Smooth muscle cell (in vitro differentiated cells): ENCODE results near the gene LRRK1. TPM values are rescaled to one million over a fixed set of nuclear protein-coding genes. Genes with fewer than 3 reads are reported as not detected.

ENCODE experiments used
- DNase-seq: peaks from one replicate; lab custom pipeline; 2025; ENCODE audit not compliant: unreplicated experiment; lab: John Stamatoyannopoulos, UW
- H2AFZ ChIP-seq: fragments of 200-600 bp; sonication (generic); 2 replicates; pipeline ENCODE4 v1.6.0; 2016; ENCODE audit warnings: antibody characterized with exemption, low read depth, mild to moderate bottlenecking
- H3F3A ChIP-seq: fragments of 200-600 bp; sonication (generic); 2 replicates; pipeline ENCODE4 v1.6.0; 2017; ENCODE audit warnings: antibody characterized with exemption, low read depth
- H3K27ac ChIP-seq: fragments of 200-600 bp; sonication (generic); 2 replicates; pipeline ENCODE4 v1.5.1; 2016; ENCODE audit warnings: low read depth, mild to moderate bottlenecking
- H3K27me3 ChIP-seq: fragments of 200-600 bp; sonication (generic); 2 replicates; pipeline ENCODE4 v1.6.1; 2016; ENCODE audit warnings: low read depth, mild to moderate bottlenecking
- H3K36me3 ChIP-seq: fragments of 200-600 bp; sonication (generic); 2 replicates; pipeline ENCODE4 v1.5.1; 2016; ENCODE audit warnings: low read depth
- H3K4me1 ChIP-seq: fragments of 200-600 bp; sonication (generic); 2 replicates; pipeline ENCODE4 v1.5.1; 2016; ENCODE audit warnings: low read depth
- H3K4me2 ChIP-seq: fragments of 200-600 bp; sonication (generic); 2 replicates; pipeline ENCODE4 v1.6.0; 2016; ENCODE audit warnings: mild to moderate bottlenecking
- H3K4me3 ChIP-seq: fragments of 200-600 bp; sonication (generic); 2 replicates; pipeline ENCODE4 v1.5.1; 2016; ENCODE audit warnings: mild to moderate bottlenecking
- H3K79me2 ChIP-seq: fragments of 200-600 bp; sonication (generic); 2 replicates; pipeline ENCODE4 v1.6.0; 2016; ENCODE audit warnings: low read depth, mild to moderate bottlenecking
- H3K9ac ChIP-seq: fragments of 200-600 bp; sonication (generic); 2 replicates; pipeline ENCODE4 v1.6.0; 2016; ENCODE audit warnings: low read depth
- H3K9me3 ChIP-seq: fragments of 200-600 bp; sonication (generic); replicated peaks from 2 replicates; pipeline ENCODE4 v1.5.1; 2016; ENCODE audit warnings: low read depth
- H4K20me1 ChIP-seq: fragments of 200-600 bp; sonication (generic); 2 replicates; pipeline ENCODE4 v1.6.0; 2016; ENCODE audit warnings: low read depth
- CTCF ChIP-seq: fragments of 200-600 bp; sonication (generic); IDR thresholded peaks from 2 replicates; pipeline ENCODE4 v1.5.1; 2017; ENCODE audit warnings: borderline replicate concordance, mild to moderate bottlenecking, antibody characterized with exemption; ENCODE audit not compliant: insufficient read depth, poor library complexity, severe bottlenecking
- WGBS: methylation state at CpG from one replicate; pipeline ENCODE4 v1.1.7; 2016; ENCODE audit warnings: low lambda C conversion rate; 5-methylcytosine and 5-hydroxymethylcytosine counted together
- polyA plus RNA-seq: library from polyadenylated mRNA; unstranded; fragments of >200 nt; fragmentation: Nextera tagmentation; extraction: Ambion mirVana; gene quantifications from 2 replicates; pipeline ENCODE4 v1.2.1, GENCODE V29; 2016
- total RNA-seq: library from RNA; depleted of rRNA; stranded (reverse); fragments of >200 nt; gene quantifications from 2 replicates; pipeline ENCODE4 v1.2.3, GENCODE V29; 2014

LRRK1 gene
- total and polyA plus RNA-seq, 2 experiments from 2014 or later, result 1.1 to 1.6 TPM

GRCh38 chr15:100959066-100960050 is 40.2 kb downstream of the LRRK1 start:
- H3K9me3 ChIP-seq, result no peaks in the 10 kb centered on the region
- H3K27ac ChIP-seq, result peak overlapping the region; percentile 92
- H2AFZ ChIP-seq, result no peak overlapping the region
- H4K20me1 ChIP-seq, result no peaks in the 10 kb centered on the region
- H3K4me2 ChIP-seq, result no peak overlapping the region
- no peak for DNase-seq
- H3K27me3 ChIP-seq, result no peaks in the 10 kb centered on the region
- WGBS, result 82% methylated on average over 14 of the region's 14 CpGs
- no peak overlapping the region for H3K9ac ChIP-seq
- no peaks in the 10 kb centered on the region for H3K36me3 ChIP-seq
- H3K79me2 ChIP-seq, result no peaks in the 10 kb centered on the region
- peaks cover 6% of the 10 kb centered on the region for H3F3A ChIP-seq
- no peaks in the 10 kb centered on the region for H3K4me1 ChIP-seq
- H3K4me3 ChIP-seq, result no peak overlapping the region
- no peak for TF ChIP-seq CTCF

GRCh38 chr15:100966997-100967396 is 47.8 kb downstream of the LRRK1 start:
- Histone ChIP-seq H3K27me3 (peaks cover 18% of the 10 kb centered on the region), H3K79me2 (no peaks in the 10 kb centered on the region), H3K4me3 (no peak overlapping the region), H4K20me1 (no peaks in the 10 kb centered on the region), H3K9ac (no peak overlapping the region), H2AFZ (no peak overlapping the region), H3K4me1 (no peaks in the 10 kb centered on the region), H3K27ac (no peak overlapping the region), H3K9me3 (no peaks in the 10 kb centered on the region), H3K36me3 (no peaks in the 10 kb centered on the region), H3F3A (no peaks in the 10 kb centered on the region), H3K4me2 (no peak overlapping the region)
- TF ChIP-seq CTCF, result no peak
- DNase-seq, result no peak
- WGBS, result 74% methylated on average over 4 of the region's 4 CpGs

GRCh38 chr15:100968050-100968966 is 49.2 kb downstream of the LRRK1 start:
- TF ChIP-seq CTCF, result no peak
- WGBS, result 94% methylated on average over 3 of the region's 3 CpGs
- no peak overlapping the region for H3K27ac ChIP-seq
- no peaks in the 10 kb centered on the region for H3K9me3 ChIP-seq
- no peak overlapping the region for H3K4me3 ChIP-seq
- H3K27me3 ChIP-seq, result peaks cover 31% of the 10 kb centered on the region
- H4K20me1 ChIP-seq, result no peaks in the 10 kb centered on the region
- H2AFZ ChIP-seq, result no peak overlapping the region
- DNase-seq, result no peak
- H3F3A ChIP-seq, result no peaks in the 10 kb centered on the region
- H3K79me2 ChIP-seq, result no peaks in the 10 kb centered on the region
- no peak overlapping the region for H3K4me2 ChIP-seq
- no peaks in the 10 kb centered on the region for H3K36me3 ChIP-seq
- H3K4me1 ChIP-seq, result peaks cover 4% of the 10 kb centered on the region
- H3K9ac ChIP-seq, result no peak overlapping the region
